ENCODE data around the gene ACTL10. TPM values are rescaled to one million over a fixed set of nuclear protein-coding genes. Genes with fewer than 3 reads are reported as not detected.

Gene ACTL10
- total RNA-seq, 1 donor from 2014 or later = 1.7 TPM

DNA sequence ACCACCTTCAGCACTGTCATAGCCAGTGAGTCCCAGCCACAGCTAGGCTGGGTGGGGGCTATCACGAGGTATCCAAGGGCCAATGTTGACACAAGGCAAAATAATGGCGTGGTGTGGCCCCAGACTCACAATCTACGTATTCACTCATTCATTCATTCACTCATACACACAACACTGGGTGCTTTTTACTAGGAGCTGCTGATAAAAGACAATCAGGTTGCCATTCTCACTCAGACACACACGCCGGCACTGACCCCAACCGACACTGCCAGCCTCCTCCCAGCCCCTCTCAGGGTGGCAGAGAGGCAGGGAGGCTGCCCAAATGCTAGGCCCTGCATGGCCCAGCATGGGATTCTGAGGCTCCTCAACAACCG, 6.1 kb upstream of the ACTL10 start:
- peak overlapping the region; percentile 31 for H3K27ac Mint-ChIP-seq
- DNase-seq (ENCODE audit: extremely low spot score, unreplicated experiment) = no peak
- TF ChIP-seq, protein P1, sequence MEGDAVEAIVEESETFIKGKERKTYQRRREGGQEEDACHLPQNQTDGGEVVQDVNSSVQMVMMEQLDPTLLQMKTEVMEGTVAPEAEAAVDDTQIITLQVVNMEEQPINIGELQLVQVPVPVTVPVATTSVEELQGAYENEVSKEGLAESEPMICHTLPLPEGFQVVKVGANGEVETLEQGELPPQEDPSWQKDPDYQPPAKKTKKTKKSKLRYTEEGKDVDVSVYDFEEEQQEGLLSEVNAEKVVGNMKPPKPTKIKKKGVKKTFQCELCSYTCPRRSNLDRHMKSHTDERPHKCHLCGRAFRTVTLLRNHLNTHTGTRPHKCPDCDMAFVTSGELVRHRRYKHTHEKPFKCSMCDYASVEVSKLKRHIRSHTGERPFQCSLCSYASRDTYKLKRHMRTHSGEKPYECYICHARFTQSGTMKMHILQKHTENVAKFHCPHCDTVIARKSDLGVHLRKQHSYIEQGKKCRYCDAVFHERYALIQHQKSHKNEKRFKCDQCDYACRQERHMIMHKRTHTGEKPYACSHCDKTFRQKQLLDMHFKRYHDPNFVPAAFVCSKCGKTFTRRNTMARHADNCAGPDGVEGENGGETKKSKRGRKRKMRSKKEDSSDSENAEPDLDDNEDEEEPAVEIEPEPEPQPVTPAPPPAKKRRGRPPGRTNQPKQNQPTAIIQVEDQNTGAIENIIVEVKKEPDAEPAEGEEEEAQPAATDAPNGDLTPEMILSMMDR (conservative IDR thresholded peaks at IDR 0.05) = no peak
- no peak overlapping the region for H3K4me3 Mint-ChIP-seq
- no peaks in the 10 kb centered on the region for H3K27me3 Mint-ChIP-seq
- H3K36me3 Mint-ChIP-seq = no peaks in the 10 kb centered on the region
- H3K4me1 Mint-ChIP-seq (ENCODE audit: unreplicated experiment) = peaks cover 25% of the 10 kb centered on the region
- no peaks in the 10 kb centered on the region for H3K9me3 Mint-ChIP-seq

- Mint-ChIP-seq H3K4me1 (ENCODE audit: unreplicated experiment) (peaks cover 33% of the 10 kb centered on the region), H3K36me3 (peaks cover 3% of the 10 kb centered on the region), H3K27ac (peak within 1 kb of the TSS; percentile 80), H3K9me3 (no peaks in the 10 kb centered on the region), H3K27me3 (no peaks in the 10 kb centered on the region), H3K4me3 (peak within 1 kb of the TSS; percentile 96)
- TF ChIP-seq, protein P1 (conservative IDR thresholded peaks at IDR 0.05) = no peak
- no peak for DNase-seq (ENCODE audit: extremely low spot score, unreplicated experiment)
These were observed 4.6 kb upstream of the ACTL10 start, which contains the start of gene C20orf144 for GRCh38 chr20:33662172-33662571. TSS of gene C20orf144 (plus strand) at chr20:33662327. CDS start at chr20:33662346, 19 bp downstream.

GRCh38 chr20:33663161-33664084, 3.3 kb upstream of the ACTL10 start:
- Mint-ChIP-seq H3K9me3 (no peaks in the 10 kb centered on the region), H3K27ac (peak overlapping the region; percentile 86), H3K36me3 (peaks cover 3% of the 10 kb centered on the region), H3K4me3 (peak overlapping the region; percentile 96), H3K4me1 (ENCODE audit: unreplicated experiment) (peaks cover 33% of the 10 kb centered on the region), H3K27me3 (no peaks in the 10 kb centered on the region)
- TF ChIP-seq, protein P1 (conservative IDR thresholded peaks at IDR 0.05) = peak; percentile 30
- peak; percentile 92 for DNase-seq (ENCODE audit: extremely low spot score, unreplicated experiment)

GRCh38 chr20:33664085-33664761, 2.5 kb upstream of the ACTL10 start:
- peak overlapping the region; percentile 86 for H3K27ac Mint-ChIP-seq
- H3K4me1 Mint-ChIP-seq (ENCODE audit: unreplicated experiment) = peaks cover 33% of the 10 kb centered on the region
- H3K36me3 Mint-ChIP-seq = peaks cover 8% of the 10 kb centered on the region
- TF ChIP-seq, protein P1 (conservative IDR thresholded peaks at IDR 0.05) = no peak
- H3K27me3 Mint-ChIP-seq = no peaks in the 10 kb centered on the region
- H3K4me3 Mint-ChIP-seq = peak overlapping the region; percentile 96
- no peaks in the 10 kb centered on the region for H3K9me3 Mint-ChIP-seq
- no peak for DNase-seq (ENCODE audit: extremely low spot score, unreplicated experiment)

DNA sequence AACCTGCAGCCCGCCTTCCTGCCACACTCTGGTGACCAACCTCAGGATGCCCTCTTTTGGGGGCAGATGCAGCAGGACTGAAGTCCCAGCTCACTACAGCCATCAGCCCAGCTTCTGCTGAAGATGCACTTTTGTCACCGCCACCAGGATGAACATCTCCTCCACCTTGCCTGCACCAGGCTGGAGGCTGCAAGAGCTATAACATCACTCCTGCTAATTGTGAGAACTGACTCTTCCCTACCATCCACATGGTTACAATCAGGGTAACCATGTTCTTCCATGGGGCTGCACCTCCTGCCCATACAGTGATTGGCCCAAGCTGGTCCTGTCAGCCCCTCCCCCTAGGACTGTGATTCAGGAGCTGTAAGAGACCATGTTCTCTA, 2.0 kb upstream of the ACTL10 start:
- Mint-ChIP-seq H3K27me3 (no peaks in the 10 kb centered on the region), H3K36me3 (peaks cover 8% of the 10 kb centered on the region), H3K27ac (peak overlapping the region; percentile 86), H3K4me3 (peak overlapping the region; percentile 96), H3K9me3 (no peaks in the 10 kb centered on the region), H3K4me1 (ENCODE audit: unreplicated experiment) (peaks cover 33% of the 10 kb centered on the region)
- TF ChIP-seq, protein P1 (conservative IDR thresholded peaks at IDR 0.05) = no peak
- DNase-seq (ENCODE audit: extremely low spot score, unreplicated experiment) = no peak

All from type B pancreatic cell (in vitro differentiated cells).